ENCODE data around the gene SCAP.
"Not testable (repeated sequence)": the region's sequence is repeated elsewhere in the genome, so short reads cannot be mapped to it uniquely, and the experiment has no call there.

Gene SCAP

DNA sequence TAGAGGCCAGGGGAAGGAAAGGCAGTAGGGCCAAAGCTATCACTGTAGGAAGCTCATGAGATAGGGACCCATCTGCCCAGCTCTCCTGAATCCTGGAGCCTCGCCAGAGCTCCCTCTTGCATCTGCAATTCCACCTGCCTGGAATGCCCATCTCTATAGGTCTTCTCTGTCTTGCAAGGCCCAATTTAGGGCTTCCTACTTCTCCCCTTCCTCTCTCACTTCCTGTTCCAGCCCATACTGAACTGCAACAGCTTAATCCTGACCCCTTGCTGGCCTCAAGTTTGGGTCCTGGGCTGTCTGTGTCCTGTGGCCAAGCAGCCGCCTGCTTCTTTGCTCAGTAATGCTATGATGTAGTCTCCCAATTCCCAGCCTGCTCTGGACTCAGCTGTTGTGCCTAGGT is 98.6 kb downstream of the SCAP start:
- DNase-seq = no peak
- H3K4me3 Mint-ChIP-seq = no peak overlapping the region
- H3K4me1 Mint-ChIP-seq = peaks cover 19 to 40% of the 10 kb centered on the region in 2 donors
- no peaks in the 10 kb centered on the region for H3K9me3 Mint-ChIP-seq
- H3K27ac Mint-ChIP-seq = no peak overlapping the region
- no peaks in the 10 kb centered on the region for H3K27me3 Mint-ChIP-seq
- ATAC-seq (replicated peaks) = no peak
- H3K36me3 Mint-ChIP-seq = peaks cover 7 to 16% of the 10 kb centered on the region in 2 donors

DNA sequence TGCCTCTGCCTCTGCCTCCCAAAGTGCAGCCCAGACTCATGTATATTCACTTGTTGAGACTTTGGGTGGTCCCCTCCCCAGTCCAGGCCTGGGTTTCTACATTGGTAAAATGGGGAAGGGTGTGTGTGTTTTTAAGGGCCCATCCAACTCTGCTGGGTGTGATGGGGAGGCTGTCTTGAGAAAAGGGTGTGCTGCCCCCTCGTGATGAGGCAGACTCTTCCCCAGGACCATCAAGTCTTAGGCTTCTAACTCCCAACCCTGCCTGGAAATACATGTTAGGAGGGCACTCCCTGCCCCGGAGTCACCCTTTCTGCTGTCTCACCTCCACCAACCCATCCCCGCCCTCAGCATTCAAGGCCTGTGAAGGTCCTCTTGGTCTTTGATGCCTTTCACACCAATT is 99.3 kb downstream of the SCAP start:
- H3K36me3 Mint-ChIP-seq = peaks cover 6 to 12% of the 10 kb centered on the region in 2 donors
- H3K4me1 Mint-ChIP-seq = peaks cover 14 to 32% of the 10 kb centered on the region in 2 donors
- ATAC-seq (replicated peaks) (no peak), DNase-seq (no peak)
- no peak overlapping the region for H3K4me3 Mint-ChIP-seq
- no peak overlapping the region for H3K27ac Mint-ChIP-seq
- peaks cover 0 to 5% of the 10 kb centered on the region in 2 donors for H3K27me3 Mint-ChIP-seq
- no peaks in the 10 kb centered on the region for H3K9me3 Mint-ChIP-seq

DNA sequence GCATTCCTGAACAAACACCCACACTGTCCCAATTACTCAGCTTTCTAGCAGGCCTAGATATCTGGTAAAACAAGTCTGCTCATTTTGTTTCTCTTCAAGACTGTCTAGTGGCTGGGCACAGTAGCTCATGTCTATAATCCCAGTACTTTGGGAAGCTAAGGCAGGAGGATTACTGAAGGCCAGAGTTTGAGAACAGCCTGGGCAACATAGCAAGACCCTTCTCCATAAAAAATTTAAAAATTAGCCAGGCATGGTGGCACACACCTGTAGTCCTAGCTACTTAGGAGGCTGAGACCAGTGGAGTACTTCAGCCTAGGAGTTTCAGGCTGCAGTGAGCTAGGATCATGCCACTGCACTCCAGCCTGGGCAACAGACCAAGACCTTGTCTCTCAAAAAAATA is 101.2 kb downstream of the SCAP start:
- H3K4me3 Mint-ChIP-seq = no peak overlapping the region
- peaks cover 7 to 21% of the 10 kb centered on the region in 2 donors for H3K4me1 Mint-ChIP-seq
- DNase-seq = no peak
- no peak for ATAC-seq (replicated peaks)
- H3K36me3 Mint-ChIP-seq = peaks cover 0 to 1% of the 10 kb centered on the region in 2 donors
- H3K9me3 Mint-ChIP-seq = no peaks in the 10 kb centered on the region
- no peak overlapping the region for H3K27ac Mint-ChIP-seq
- H3K27me3 Mint-ChIP-seq = peaks cover 0 to 7% of the 10 kb centered on the region in 2 donors

DNA sequence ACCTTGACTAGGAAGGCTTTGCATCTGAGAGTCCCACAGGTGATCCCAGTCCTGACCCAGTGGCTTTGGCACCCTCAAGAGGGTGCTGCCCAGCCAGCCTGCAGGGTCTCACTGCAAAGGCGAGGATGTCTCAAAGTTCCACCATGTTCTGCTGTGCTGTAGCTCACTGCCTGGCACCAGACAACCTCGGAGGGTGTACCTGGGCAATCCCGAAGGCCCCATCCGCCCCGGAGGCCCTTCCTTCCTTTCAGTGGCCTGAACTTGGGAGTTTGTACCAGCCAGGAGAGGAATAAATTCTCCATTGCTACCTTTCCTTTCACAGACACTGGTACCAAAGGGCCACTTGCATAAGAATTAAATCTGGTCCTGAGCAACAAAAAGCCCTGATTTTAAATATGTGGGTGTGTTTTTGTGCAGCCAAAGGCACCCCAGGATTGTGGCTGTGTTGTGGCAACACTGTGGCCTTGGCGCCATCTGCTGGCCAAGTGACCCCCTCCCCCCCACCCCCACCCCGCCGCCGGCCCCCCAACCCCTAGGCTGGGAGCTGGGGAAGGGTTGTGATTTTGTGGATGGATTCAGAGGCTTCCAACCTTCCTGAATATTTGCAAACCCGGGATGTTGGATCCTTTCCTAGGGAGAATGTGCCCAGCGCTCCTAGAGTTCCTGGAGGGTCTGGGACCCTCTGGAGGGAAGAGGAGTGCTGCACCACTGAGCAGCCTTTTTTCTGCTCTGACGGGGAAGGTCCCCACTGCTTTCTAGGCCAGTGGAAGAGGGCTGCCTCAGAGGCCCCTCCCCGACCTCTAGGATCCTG is 104.6 kb downstream of the SCAP start:
- Mint-ChIP-seq H3K9me3 (no peaks in the 10 kb centered on the region), H3K27me3 (peaks cover 0 to 10% of the 10 kb centered on the region in 2 donors), H3K4me3 (no peak overlapping the region), H3K4me1 (no peaks in the 10 kb centered on the region), H3K36me3 (no peaks in the 10 kb centered on the region), H3K27ac (no peak overlapping the region)
- no peak for DNase-seq
- ATAC-seq (replicated peaks) = peak; percentile 44 to 58

DNA sequence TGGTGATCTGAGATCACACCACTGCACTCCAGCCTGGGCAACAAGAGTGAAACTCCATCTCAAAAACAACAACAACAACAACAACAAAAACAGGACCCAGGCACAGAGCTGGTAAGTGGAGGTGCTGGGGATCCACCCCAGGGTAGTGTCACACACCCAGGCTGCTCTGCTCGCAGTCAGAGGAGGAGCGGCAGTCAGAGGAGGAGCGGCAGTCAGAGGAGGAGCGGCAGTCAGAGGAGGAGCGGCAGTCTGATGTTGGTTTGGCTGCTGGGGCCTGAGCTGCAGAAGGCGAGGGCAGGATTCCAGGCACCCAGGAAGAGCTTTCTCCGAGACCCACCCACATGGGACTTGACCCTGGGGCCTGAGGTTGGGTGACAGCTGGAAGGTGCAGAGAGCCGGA is 105.7 kb downstream of the SCAP start:
- not testable (repeated sequence) for H3K4me1 Mint-ChIP-seq; DNase-seq; H3K4me3 Mint-ChIP-seq; H3K36me3 Mint-ChIP-seq; ATAC-seq (replicated peaks); H3K27ac Mint-ChIP-seq; H3K9me3 Mint-ChIP-seq
- peaks cover 0 to 10% of the 10 kb centered on the region in 2 donors for H3K27me3 Mint-ChIP-seq

DNA sequence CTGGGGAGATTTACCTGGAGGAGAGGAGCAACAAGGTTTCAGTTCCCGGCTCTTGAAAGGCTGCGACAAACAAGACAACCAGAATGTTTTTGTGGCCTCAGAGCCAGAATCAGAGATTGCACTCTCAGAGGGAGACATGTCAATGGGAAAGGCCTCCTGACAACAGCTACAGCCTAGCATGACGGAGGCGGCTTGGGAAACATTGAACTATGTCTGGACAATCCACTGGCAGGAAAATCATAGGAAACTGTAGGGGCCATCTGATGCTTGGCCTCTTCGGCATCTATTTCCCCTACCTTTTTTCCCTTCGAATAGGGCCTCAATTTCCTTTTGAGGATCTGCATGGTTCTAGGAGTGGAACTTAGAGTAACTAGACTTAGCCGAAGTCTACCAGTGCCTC is 108.1 kb downstream of the SCAP start:
- Mint-ChIP-seq H3K27ac (no peak overlapping the region), H3K27me3 (peaks cover 0 to 10% of the 10 kb centered on the region in 2 donors), H3K4me3 (no peak overlapping the region), H3K4me1 (peaks cover 3 to 4% of the 10 kb centered on the region in 2 donors), H3K36me3 (peaks cover 0 to 3% of the 10 kb centered on the region in 2 donors), H3K9me3 (peaks cover 0 to 3% of the 10 kb centered on the region in 2 donors)
- no peak for ATAC-seq (replicated peaks)
- no peak for DNase-seq

DNA sequence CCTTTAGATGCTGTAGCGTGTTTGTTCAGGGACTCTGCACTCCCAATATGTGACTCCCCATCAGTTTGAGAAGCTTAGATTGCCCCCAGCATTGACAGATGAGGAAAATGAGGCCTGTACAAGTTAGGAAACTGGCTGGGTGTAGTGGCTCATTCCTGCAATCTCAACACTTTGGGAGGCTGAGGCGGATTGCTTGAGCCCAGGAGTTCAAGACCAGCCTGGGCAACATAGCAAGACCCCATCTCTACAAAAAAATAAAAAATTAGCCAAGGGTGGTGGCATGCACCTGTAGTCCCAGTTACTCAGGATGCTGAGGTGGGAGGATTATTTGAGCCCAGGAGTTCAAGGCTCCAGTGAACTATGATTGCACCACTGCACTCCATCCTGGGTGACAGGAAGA is 108.9 kb downstream of the SCAP start:
- peaks cover 0 to 9% of the 10 kb centered on the region in 2 donors for H3K27me3 Mint-ChIP-seq
- H3K36me3 Mint-ChIP-seq = peaks cover 0 to 7% of the 10 kb centered on the region in 2 donors
- no peak overlapping the region for H3K4me3 Mint-ChIP-seq
- ATAC-seq (replicated peaks) (no peak), DNase-seq (no peak)
- no peak overlapping the region for H3K27ac Mint-ChIP-seq
- peaks cover 2 to 6% of the 10 kb centered on the region in 2 donors for H3K9me3 Mint-ChIP-seq
- peaks cover 7 to 9% of the 10 kb centered on the region in 2 donors for H3K4me1 Mint-ChIP-seq

DNA sequence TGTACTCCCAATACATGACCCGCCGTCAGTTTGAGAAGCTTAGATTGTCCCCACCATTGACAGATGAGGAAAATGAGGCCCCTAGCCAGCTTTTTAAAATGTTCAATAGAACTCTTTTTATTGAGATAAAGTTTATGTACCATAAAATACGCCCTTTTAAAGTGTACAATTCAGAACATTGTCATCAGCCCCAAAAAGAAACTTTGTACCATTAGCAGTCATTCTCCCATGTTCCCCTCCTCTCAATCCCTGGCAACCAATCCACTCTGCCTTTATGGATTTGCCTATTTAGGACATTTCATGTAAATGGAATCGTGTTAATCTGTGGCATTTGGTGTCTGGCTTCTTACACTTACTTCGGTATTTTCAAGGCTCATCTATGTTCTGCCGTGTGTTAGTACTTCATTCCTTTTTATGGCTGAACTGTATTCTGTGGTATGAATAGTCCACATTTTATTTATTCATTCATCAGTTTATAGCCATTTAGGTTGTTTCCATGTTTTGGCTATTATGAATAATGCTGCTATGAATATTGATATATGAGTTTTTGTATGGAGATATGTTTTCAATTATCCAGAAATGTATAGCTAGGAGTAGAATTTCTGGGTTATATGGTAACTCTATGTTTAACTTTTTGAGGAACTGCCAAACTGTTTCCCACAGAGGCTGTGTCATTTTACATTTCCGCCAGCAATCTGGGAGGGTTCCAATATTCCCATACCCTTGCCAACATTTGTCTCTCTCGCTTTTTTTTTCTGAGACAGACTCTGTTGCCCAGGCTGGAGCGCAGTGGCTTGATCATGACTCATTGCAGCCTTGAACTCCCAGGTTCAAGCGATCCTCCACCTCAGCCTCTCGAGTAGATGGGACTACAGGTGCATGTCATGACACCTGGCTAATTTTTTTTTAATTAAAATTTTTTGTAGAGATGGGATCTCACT is 110.3 kb downstream of the SCAP start:
- no peak overlapping the region for H3K4me3 Mint-ChIP-seq
- peak overlapping the region; percentile 32 for H3K27ac Mint-ChIP-seq
- H3K9me3 Mint-ChIP-seq = peaks cover 2 to 6% of the 10 kb centered on the region in 2 donors
- H3K4me1 Mint-ChIP-seq = peaks cover 7 to 9% of the 10 kb centered on the region in 2 donors
- DNase-seq = no peak
- no peak for ATAC-seq (replicated peaks)
- H3K36me3 Mint-ChIP-seq = peaks cover under 1 to 7% of the 10 kb centered on the region in 2 donors
- H3K27me3 Mint-ChIP-seq = peaks cover 0 to 5% of the 10 kb centered on the region in 2 donors

Data from stimulated activated naive B cell treated with anti-CD40 and anti-IgM and Interleukin-4, amounts not matched to agents 10 μg/mL and 1 μg/mL and 100 μg/mL, for 72 hours (primary cell).